Occipital lobe (tissue), 2 donors: ENCODE results near the gene PODNL1. TPM values are rescaled to one million over a fixed set of nuclear protein-coding genes. Genes with fewer than 3 reads are reported as not detected.

Source experiments
- DNase-seq: peaks from one replicate; lab custom pipeline; 2025; lab: John Stamatoyannopoulos, UW
- total RNA-seq: library from RNA; depleted of rRNA; stranded (reverse); fragments of >200 nt; gene quantifications from one replicate; pipeline ENCODE4 v1.2.3, GENCODE V29; 2014

PODNL1 gene
- total RNA-seq, 1 donor from 2014 or later, result not detected

DNA sequence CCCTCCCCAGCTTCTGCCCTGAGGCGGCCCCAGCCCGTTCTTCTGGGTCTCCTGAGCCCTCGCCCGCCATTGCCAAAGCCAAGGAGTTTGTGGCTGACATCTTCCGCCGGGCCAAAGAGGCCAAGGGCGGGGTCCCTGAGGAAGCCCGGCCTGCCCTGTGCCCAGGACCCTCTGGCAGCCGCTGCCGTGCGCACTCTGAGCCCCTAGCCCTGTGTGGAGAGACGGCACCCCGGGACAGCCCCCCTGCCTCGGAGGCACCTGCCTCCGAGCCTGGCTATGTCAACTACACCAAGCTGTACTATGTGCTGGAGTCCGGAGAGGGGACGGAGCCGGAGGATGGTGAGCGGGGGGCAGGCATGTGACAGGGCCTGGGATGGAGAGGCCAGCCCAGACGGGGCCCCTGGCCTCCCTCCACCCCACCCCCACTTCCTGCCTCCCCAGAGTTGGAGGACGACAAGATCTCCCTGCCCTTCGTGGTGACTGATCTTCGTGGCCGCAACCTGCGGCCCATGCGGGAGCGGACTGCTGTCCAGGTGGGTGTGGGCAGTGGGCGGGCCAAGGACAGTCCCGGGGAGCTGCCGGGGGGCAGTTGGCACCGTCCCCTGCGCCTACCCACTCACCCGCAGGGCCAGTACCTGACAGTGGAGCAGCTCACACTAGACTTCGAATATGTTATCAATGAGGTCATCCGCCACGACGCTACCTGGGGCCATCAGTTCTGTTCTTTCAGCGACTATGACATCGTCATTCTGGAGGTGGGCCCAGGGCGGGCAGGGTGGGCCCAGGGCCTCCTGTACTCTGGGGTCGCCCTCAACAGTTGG is 21.1 kb upstream of the PODNL1 start:
- DNase-seq, result no peak

DNA sequence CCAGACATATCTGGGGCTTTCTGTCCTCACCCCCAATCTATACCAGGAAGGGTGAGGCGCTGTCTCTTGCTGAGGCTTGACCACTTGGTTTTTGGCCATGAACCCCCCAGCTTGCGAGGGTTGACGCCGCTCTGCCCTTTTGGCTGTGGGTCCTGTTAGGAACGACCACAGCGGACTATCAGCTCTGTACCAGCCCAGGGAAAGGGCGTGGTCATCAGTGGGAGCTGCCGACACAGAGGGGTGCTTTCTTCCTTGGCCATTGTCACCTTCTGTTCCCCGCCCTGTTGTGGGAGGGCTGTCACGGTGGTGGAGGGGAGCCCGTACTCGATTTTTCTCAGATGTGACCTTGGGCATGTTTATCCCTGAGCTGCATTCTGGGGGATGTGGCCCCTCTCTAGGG is 19.8 kb upstream of the PODNL1 start:
- no peak for DNase-seq

DNA sequence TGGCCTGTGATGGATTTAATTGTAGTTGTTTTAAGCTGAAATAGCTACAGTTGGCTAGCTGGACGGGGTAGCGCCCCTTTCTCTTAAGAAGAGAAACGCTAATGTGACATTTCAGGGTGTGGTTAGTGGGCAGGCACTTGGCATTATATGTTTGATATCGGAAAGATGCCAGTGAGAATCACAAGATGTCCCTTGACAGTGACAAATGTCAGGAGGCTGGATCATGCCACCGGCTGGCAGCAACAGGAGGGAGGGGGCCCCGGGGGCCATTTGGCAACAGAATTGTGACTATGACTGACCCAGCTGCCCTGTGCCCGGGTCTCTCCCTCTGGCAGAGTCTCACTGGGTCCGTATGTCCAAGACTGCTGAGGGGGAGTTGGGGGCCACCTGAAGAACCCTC is 18.8 kb upstream of the PODNL1 start:
- no peak for DNase-seq

DNA sequence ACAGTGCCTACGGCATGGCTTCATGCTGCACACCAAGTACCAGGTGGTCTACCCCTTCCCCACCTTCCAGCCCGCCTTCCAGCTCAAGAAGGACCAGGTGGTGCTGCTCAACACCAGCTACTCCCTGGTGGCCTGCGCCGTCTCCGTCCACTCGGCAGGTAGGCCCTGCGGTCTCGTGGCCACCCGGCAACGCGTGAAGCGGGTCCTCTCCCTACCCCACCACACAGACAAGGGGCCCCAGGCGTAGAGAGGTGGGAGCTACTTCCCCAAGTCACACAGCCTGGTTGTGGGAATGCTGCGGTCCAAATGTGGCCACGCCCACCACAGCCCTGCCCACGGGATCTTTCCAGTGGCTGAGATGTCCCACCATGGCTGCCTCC is 18.1 kb upstream of the PODNL1 start:
- DNase-seq, result no peak

DNA sequence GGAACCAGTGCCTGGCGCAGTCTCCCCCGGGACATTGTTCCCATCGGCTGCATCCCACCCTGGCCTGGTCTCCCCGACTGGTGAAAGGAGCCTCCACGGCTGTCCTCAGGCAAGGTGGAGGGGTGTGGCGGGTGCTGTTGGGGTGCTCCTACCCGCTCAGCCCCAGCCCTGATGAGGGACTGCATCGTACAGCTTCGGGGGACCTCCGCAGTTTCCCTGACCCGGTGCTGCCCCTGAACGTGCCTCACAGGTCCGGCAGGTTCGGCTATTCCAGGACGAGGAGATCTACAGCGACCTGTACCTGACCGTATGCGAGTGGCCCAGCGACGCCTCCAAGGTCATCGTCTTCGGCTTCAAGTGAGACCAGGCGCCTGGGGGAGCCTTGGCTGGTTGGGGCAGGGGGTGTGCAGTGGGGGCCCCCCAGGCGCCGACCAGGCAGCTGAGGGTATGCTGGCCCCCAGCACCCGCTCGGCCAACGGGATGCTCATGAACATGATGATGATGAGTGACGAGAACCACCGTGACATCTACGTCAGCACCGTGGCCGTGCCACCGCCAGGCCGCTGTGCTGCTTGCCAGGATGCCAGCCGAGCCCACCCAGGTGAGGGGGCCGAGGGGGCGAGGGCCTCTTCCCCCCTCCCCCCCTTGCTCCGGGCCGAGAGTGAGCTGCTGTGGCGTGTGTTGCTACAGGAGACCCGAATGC is 17.6 kb upstream of the PODNL1 start:
- DNase-seq, result no peak

DNA sequence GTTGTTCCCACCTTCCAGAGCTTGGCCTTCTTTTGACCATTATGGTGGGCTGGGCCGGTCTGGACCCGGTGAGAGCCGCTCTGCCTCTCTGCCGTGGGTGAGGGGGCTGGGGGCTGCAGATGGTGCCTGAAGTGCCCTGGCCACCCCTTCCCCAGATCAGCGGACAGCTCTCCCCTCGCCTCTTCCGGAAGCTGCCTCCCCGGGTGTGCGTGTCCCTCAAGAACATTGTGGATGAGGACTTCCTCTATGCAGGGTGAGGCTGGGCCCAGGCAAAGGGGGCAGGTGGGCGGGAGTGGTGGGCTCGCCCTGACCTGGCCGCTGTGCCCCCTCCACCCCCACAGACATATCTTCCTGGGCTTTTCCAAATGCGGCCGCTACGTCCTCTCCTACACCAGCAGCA is 16.0 kb upstream of the PODNL1 start:
- DNase-seq, result no peak

DNA sequence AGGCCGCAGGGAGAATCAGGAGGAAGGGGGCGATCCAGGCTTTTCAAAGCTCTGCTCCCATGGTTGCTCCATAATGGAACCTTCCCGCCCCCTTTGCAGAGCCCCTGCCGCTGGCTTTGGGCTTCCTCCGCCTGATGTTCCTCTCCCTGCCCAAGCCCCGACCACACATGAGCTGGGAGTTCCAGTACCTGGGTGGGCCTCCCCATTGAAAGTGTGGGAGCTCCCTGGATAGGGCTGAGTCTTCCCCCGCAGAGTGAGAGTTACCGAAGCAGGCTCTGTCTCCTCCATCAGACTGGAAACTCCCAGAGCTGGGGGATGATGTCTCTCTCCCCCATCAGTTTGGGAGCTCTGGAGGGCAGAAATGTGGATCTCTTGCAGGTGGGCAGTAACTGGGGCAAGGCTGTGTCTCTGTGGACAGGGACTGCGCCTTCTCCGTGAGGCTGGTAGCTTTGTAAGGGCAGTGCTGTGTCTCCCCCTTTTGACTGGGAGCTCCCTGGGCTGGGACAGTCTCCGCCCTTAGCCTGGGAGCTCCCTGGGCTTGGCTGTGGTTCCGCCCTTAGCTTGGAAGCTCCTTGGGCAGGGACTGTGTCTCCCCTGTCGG is 14.8 kb upstream of the PODNL1 start:
- no peak for DNase-seq

DNA sequence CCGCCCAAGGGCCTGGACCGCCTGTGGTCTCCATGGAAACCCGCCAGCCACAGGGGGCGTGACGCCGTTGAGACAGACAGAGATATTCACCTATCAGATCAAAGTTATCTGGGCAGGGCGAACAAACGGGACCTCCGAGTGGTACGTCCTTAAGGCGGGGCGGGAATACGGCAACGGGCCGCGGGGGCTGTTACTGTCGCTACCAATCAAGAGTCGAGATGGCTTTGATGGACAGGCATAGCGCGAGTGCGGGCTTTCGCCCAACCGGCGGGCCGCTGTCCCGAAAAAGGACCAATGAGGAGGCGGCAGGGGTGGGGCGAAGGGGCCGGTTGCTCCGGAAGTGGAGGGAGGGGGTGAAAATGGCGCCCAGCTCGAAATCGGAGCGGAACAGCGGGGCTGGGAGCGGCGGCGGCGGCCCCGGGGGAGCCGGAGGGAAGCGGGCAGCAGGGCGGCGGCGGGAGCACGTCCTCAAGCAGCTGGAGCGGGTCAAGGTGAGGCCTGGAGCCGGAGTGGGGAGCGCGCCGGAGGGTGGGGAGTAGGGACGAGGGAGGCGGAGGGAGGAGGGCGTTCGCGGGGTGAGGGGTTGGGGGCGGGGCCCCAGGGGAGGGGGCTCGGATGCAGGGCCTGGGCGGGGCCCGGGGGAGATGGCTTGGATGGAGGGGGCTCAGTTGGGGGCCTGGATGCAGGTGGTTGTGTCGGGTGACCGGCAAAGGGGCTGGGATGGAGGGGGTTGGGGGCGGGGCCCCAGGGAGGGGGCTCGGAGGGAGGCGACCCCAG is 14.1 kb upstream of the PODNL1 start, which contains the start of gene DCAF15:
Gene DCAF15, plus strand, starts transcription at position 356 of the 777 bp plus-strand sequence. Its CDS starts 4 bp downstream, at position 360.
- DNase-seq, result peak; percentile 99

DNA sequence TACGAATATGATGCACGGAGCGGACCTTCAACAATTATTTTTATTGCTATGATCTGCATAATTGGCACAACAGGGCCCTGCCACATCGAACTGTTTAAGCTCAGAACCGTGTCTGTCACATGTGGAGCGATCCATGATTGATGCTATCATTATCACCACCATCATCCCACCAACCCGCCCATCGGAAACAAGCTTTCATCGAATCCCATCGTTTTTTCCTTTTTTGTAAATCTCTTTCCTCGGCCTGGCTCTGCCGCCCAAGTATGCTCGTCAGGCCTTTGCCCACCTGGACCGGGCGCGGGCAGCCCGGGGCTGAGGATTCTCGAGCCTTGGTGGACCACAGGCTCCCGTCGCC is 13.6 kb upstream of the PODNL1 start:
- no peak for DNase-seq

DNA sequence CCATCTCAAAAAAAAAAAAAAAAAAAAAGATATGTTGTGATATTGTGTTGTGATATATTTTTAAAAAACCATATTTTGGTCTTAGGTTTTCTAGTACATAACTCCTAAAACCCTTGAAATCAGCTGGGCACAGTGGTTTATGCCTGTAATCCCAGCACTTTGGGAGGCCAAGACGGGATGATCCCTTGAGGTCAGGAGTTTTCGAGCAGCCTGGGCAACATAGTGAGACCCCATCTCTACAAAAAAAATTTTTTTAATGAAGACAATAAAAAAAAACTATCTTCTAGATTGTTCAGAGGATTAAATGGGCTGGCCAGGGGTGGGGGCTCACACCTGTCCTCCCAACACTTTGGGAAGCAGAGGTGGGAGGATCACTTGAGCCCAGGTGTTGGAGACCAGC is 12.8 kb upstream of the PODNL1 start:
- no peak for DNase-seq

DNA sequence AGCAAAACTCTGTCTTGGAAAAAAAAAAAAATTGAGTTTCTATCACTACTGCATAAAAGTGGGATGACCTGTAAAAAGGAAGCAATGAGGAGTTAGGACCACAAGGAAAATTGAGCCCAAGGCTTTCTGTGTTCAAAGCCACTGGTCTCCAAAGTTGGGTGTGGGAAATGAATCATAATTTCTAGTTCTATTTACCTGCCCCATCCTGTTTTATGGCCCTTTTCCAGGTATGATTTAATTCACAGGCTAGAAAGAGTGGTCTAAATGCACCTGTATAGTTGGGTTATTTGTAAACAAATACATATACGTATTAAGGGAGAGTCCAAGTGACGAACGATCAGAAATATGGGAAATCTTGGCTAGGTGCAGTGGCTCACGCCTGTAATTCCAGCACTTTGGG is 8.2 kb upstream of the PODNL1 start:
- DNase-seq, result no peak

DNA sequence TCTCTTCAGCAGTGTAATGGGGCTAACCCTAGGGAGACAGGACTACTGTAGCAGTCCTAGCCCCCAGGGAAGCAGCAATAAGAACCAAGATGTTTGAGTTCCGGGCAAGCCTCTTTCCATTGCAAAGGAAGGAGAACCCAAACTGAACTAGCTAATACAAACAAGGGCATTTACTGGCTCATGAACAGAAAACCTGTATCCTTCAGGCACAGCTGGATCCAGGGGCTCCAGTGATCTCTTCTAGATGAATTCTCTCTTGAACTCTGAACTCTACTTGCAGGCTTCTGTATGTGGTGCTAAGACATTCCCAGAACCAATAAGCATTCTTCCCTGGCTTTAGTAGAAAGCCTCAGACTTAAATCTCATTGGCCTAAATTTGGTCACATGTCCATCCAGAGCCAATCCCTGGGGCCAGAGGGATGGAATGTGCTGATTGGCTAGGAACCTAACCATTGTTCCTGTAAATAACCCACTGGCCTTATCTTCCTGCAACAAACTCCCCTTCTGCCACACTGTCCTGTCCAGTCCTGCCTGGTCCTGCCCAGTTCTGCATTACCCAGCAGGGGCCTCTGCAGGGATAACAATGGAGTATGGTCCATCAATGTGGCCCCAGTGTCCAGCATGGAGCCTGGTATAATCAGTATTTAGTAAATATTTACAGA is 3.9 kb upstream of the PODNL1 start:
- no peak for DNase-seq

DNA sequence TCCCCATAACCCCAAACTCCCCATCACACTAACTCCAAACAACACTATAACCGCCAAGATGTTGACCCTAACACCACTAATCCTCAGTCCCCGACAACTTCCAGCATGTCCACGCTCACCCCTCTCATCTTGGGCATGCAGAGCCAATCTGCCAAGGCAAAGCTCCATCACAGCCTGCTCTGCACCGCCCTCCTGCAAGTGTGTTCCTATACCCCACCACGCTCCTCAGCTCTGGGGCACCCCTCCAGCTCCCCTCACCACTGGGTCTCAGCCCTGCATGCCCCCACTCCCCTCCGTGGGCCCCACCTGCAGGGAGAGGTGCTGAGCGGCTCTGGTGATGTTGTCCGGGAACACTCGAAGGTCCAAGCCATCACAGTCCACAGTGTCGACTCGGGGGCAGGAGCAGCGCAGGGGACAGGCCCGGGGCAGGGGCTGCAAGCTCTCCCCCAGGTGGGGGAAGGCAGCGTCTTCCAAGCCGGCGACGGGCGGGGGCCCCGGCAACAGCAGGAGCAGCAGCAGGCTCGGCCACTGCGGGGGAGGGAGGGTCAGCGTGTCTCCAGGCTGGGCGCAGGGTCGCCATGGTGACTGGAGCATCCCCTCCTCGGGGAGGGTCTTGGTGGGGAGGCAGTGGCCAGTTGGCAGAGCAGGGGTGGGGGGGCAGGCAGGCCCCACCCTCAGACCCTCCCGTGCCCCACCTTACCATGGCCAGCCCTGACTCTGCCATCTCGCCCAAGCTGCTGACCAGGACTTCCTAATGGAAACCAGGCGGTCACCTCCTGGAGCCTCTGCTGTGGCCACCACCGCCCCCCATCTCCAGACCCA is 527 bp downstream of the PODNL1 start:
- no peak for DNase-seq

DNA sequence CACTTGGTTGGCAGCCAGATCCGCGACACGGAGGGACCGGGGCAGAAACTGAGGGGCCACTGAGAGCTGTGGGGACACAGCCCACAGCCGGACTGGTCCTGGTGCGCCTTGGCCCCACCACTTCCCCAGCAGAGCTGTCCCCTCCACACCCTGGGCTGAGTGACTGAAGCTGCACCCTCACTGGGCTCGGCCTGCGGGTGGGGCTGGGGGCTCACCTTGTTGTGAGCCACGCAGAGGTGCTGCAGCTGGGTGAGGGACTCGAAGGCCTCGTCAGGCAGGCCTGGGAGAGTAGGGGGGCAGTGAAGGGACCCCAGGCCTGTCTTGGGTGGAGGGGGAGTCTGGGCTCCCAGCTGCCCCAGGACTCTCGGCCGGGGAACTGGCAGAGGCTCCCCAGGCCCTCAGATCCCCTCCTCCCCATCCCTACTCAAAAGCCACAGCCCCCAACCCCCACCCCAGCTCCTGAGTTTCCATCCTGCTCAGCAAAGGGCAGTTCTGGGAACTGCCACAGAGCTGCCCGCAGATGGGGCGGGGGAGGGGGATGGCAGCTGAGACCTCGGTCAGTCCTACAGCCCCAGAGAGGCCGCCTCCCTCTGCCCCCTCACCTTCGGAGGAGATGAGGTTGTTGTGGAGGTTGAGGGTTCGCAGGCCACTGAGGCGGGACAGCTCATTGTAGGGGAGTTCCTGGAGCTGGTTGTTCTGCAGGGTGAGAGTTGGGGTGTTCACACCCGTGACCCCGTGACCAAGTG is 2.3 kb downstream of the PODNL1 start:
- no peak for DNase-seq

DNA sequence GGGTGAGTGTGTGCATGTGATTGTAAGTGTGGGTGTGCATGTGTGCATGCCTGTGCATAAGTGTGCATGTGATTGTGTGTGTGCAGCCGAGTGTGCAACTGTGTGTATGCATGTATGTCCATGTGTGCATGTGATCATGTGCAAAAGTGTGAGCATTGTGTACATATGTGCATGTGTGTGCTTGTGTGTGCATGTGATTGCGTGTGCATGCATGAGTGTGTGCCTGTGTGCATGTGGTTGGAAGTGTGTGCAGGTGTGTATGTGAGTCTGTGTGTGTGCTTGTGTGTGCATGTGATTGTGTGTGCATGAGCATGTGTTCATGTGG is 3.5 kb downstream of the PODNL1 start:
- DNase-seq, result no peak

DNA sequence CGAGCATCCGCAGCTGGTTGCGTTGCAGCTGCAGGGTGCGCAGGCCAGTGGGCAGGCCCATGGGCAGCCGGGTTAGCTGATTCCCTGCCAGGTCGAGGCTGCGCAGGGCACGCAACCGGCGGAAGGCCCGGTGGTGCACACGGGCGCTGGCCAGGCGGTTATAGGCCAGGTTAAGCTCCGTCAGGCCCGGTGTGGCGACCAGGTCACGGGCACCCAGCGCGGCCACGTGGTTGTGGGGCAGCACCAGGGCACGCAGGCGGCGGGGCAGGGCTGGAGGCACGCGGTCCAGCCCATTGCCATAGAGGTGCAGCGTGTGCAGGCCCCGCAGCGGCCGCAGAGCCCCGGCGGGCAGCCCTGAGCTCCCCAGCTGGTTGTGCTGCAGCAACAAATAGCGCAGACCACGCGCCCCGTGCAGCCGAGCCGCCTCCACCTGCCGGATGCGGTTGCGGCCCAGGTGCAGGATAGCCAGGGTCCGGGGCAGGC is 5.3 kb downstream of the PODNL1 start:
- no peak for DNase-seq

DNA sequence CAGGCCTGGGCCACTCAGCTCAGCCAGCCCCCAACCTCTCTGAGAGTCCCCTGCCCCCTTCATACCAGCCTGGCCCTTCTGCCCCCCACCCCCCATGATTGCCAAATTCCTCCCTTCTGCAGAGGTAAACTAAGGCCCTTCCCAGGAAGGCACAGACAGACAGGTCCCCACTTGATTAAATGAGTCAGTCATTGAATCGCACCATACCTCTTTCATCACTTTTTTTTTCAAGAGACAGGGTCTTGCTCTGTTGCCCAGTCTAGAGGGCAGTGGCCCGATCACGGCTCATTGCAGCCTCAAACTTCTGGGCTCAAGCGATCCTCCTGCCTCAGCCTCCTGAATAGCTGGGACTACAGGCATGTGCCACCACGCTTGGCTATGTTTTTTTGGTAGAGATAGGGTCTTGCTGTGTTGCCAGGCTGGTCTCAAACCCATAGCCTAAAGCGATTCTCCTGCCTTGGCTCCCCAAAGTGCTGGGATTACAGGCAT is 6.0 kb downstream of the PODNL1 start:
- DNase-seq, result no peak

DNA sequence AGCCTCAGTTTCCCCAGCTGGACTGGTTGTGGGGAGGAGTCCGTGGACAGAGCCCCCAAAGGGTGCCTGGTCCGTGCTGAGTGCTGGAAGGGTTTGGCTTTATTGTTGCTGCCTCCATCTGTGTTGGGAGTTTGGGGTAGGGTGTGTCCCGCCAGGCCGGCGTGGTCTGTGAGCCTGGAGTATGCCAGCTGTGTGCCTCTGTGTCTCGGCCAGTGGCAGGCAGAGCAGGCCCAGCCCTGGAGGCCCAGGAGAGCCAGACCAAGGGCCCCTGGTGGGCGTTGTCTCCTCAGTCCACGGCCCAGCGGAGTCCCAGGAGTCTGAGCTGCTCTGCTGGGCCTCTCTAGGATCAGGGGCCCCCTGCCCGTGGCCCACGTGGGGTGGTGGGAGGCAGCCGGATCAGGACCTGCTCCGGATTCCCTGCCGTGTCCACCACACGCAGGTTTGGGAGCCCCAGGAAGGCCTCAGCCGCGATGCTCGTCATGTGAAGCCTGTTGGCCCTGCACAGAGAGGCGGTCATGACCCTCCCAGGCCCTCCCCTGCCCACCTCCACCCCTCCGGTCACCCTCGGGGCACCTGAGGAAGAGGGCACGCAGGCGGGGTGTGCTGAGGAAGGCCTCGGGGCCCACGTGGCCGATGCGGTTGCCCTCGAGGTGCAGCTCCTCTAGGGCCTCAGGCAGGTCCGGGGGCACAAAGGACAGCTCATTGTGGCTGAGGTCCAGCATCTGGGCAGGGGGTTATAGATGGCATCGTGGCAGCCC is 6.6 kb downstream of the PODNL1 start:
- DNase-seq, result no peak

DNA sequence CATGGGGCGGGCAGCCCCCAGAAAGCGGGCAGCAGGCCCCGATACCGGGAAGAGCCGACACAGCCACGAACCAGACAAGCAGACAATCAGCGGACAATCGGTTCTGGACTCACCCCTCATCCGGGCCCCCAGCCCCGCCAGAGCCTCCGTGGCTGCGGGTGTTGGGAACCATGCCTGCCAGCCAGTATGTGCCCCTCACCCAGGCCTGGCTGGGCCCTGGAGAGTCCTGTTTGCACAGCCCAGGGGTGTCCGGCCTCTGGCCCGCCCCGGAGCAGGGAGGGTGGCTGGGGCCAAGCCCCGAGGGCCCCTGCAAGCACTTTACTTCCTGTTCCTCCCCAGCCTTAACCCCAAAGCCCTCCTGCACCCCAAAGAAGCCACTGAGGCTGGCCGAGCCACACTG is 7.8 kb downstream of the PODNL1 start:
- no peak for DNase-seq
